HepG2 (cell line): ENCODE results near the gene DGCR2. TPM values are rescaled to one million over a fixed set of nuclear protein-coding genes. Genes with fewer than 3 reads are reported as not detected.

Source experiments
- ARNT ChIP-seq: fragments of 450-650 bp; IDR thresholded peaks from 2 replicates; pipeline ENCODE4 v1.6.1; 2017
- ATF3 ChIP-seq: sonication (generic); formaldehyde crosslinking; IDR thresholded peaks from 2 replicates; pipeline ENCODE4 v1.4.0; 2020; ENCODE audit warnings: missing genetic modification reagents
- ATF6 ChIP-seq: sonication (generic); formaldehyde crosslinking; conservative IDR thresholded peaks from 2 replicates; pipeline ENCODE4 v1.4.0; 2020; ENCODE audit warnings: missing genetic modification reagents
- GABPB1 ChIP-seq: IDR thresholded peaks from 2 replicates; pipeline ENCODE4 v1.6.1; 2016; ENCODE audit warnings: mild to moderate bottlenecking, missing genetic modification reagents, moderate library complexity, missing compliant biosample characterization
- HMGXB4 ChIP-seq, 2 experiments: sonication (generic) in 1 of 2; formaldehyde crosslinking in 1 of 2; IDR thresholded peaks; 2 replicates each; pipeline versions ENCODE4 v1.4.0 to v1.6.1; 2018 to 2020; ENCODE audit warnings: missing genetic modification reagents in 2 of 2, borderline replicate concordance in 1 of 2, low read depth in 1 of 2, mild to moderate bottlenecking in 1 of 2, missing biosample characterization in 1 of 2
- IRF2 ChIP-seq: IDR thresholded peaks from 2 replicates; pipeline ENCODE4 v1.6.1; 2018; ENCODE audit warnings: missing genetic modification reagents, missing compliant biosample characterization
- ISL2 ChIP-seq: sonication (generic); formaldehyde crosslinking; IDR thresholded peaks from 2 replicates; pipeline ENCODE4 v1.5.0; 2020; ENCODE audit warnings: missing genetic modification reagents
- JDP2 ChIP-seq: sonication (generic); formaldehyde crosslinking; IDR thresholded peaks from 2 replicates; pipeline ENCODE4 v1.8.1; 2022; ENCODE audit warnings: missing genetic modification reagents, borderline replicate concordance
- KLF12 ChIP-seq: sonication (generic); formaldehyde crosslinking; IDR thresholded peaks from 2 replicates; pipeline ENCODE4 v1.4.0; 2020; ENCODE audit warnings: missing genetic modification reagents, borderline replicate concordance
- MATR3 ChIP-seq: sonication (generic); formaldehyde crosslinking; IDR thresholded peaks from 2 replicates; pipeline ENCODE4 v1.4.0; 2020; ENCODE audit warnings: missing genetic modification reagents
- POLR2A ChIP-seq, 2 experiments: IDR thresholded peaks; 2 replicates each; pipeline ENCODE4 v1.6.1; 2011; ENCODE audit warnings: low read depth in 2 of 2, low read length in 2 of 2, mild to moderate bottlenecking in 1 of 2, moderate library complexity in 1 of 2; ENCODE audit not compliant: insufficient read depth in 1 of 2
- STAT6 ChIP-seq: sonication (generic); formaldehyde crosslinking; IDR thresholded peaks from 2 replicates; pipeline ENCODE4 v1.4.0; 2020; ENCODE audit warnings: missing genetic modification reagents, mild to moderate bottlenecking, borderline replicate concordance
- TEAD2 ChIP-seq: sonication (generic); formaldehyde crosslinking; IDR thresholded peaks from 2 replicates; pipeline ENCODE4 v1.9.0; 2021; ENCODE audit warnings: missing genetic modification reagents
- THAP7 ChIP-seq: sonication (generic); formaldehyde crosslinking; IDR thresholded peaks from 2 replicates; pipeline ENCODE4 v1.8.1; 2023; ENCODE audit warnings: mild to moderate bottlenecking, missing genetic modification reagents
- YY1 ChIP-seq: IDR thresholded peaks from 2 replicates; pipeline ENCODE4 v1.6.1; 2011; ENCODE audit warnings: low read length, low read depth, moderate library complexity, mild to moderate bottlenecking; ENCODE audit not compliant: insufficient read depth, insufficient replicate concordance
- ZFAT ChIP-seq: sonication (generic); formaldehyde crosslinking; conservative IDR thresholded peaks from 2 replicates; pipeline ENCODE4 v1.8.1; 2023; ENCODE audit warnings: missing genetic modification reagents, inconsistent platforms
- ZNF512B ChIP-seq: sonication (generic); formaldehyde crosslinking; IDR thresholded peaks from 2 replicates; pipeline ENCODE4 v1.5.1; 2020; ENCODE audit warnings: missing genetic modification reagents, mild to moderate bottlenecking, borderline replicate concordance
- ZNF704 ChIP-seq: sonication (generic); formaldehyde crosslinking; IDR thresholded peaks from 2 replicates; pipeline ENCODE4 v1.8.1; 2023; ENCODE audit warnings: mild to moderate bottlenecking, inconsistent platforms, moderate library complexity, missing genetic modification reagents, borderline replicate concordance
- polyA plus RNA-seq, 8 experiments: library from polyadenylated mRNA; depleted of rRNA in 3 of 8; stranded (reverse) in 7 of 8; unstranded in 1 of 8; fragments of >200 nt; fragmentation: Illumina TruSeq in 4 of 8; extraction: Trizol in 4 of 8; gene quantifications; 2 replicates each; pipeline versions ENCODE4 v1.2.1 to v1.2.3, GENCODE V29; 2011 to 2016; ENCODE audit warnings: low read depth in 4 of 8, missing spikeins in 1 of 8, mixed read lengths in 1 of 8; ENCODE audit not compliant: insufficient read depth in 1 of 8
- total RNA-seq, 5 experiments: library from RNA; depleted of rRNA; stranded (reverse); fragments of >200 nt; fragmentation: Illumina TruSeq; extraction: Trizol; gene quantifications; 2 replicates each; pipeline ENCODE4 v1.2.3, GENCODE V29; 2016; ENCODE audit warnings: low read depth in 1 of 5

The DGCR2 gene
- total and polyA plus RNA-seq, 2 of the 13 experiments (the other 11 are each of a cell fraction or from before 2014, with no cell fraction given) = 23.1 to 35.3 TPM

- TF ChIP-seq ZNF512B (no peak), ZNF704 (CRISPR knock-in tag) (no peak), MATR3 (CRISPR knock-in tag) (no peak), HMGXB4 (CRISPR knock-in tag; IDR thresholded peaks at IDR 0.05; ENCODE audit: borderline replicate concordance in 1 of 2, low read depth in 1 of 2) (no peak), YY1 (peak; percentile 67), THAP7 (CRISPR knock-in tag) (no peak), JDP2 (CRISPR knock-in tag) (no peak), POLR2A (IDR thresholded peaks at IDR 0.05; ENCODE audit: insufficient read depth in 1 of 2, low read depth in 2 of 2, low read length in 2 of 2) (no peak), GABPB1 (CRISPR knock-in tag) (peak; percentile 59), ATF3 (no peak), KLF12 (CRISPR knock-in tag) (no peak), ATF6 (CRISPR knock-in tag) (no peak), ZFAT (CRISPR knock-in tag) (no peak), IRF2 (CRISPR knock-in tag) (no peak), ISL2 (no peak), TEAD2 (CRISPR knock-in tag) (no peak), ARNT (no peak), STAT6 (no peak)
These were observed 127.4 kb downstream of the DGCR2 start (continued) for GRCh38 chr22:18994701-18995326.
